Fibroblast of lung (primary cell): ENCODE measurements around the gene KCNQ4.

ENCODE experiments used
- CTCF ChIP-seq, 2 donors: IDR thresholded peaks in 1 of 2; conservative IDR thresholded peaks in 1 of 2; 1 replicate in 1 of 2; 2 replicates in 1 of 2; pipeline ENCODE4 v1.5.1; 2011 to 2012; ENCODE audit warnings: low read length in 2 of 2, control low read depth in 1 of 2, inconsistent platforms in 1 of 2, low read depth in 1 of 2, mild to moderate bottlenecking in 1 of 2
- EZH2 ChIP-seq: IDR thresholded peaks from 2 replicates; pipeline ENCODE4 v1.5.1; 2012; ENCODE audit warnings: low read length, control low read depth, mild to moderate bottlenecking; ENCODE audit errors: missing control alignments

GRCh38 chr1:40836283-40836682 is 52.7 kb downstream of the KCNQ4 start:
- no peak for TF ChIP-seq CTCF (conservative IDR thresholded peaks at IDR 0.05 in 1 of 2, IDR thresholded peaks at IDR 0.05 in 1 of 2; ENCODE audit: low read depth in 1 of 2, low read length in 2 of 2)
- TF ChIP-seq EZH2: no peak
